Progenitor cell of endocrine pancreas (in vitro differentiated cells): ENCODE results near the gene GLTPD2. TPM values are rescaled to one million over a fixed set of nuclear protein-coding genes. Genes with fewer than 3 reads are reported as not detected.

Source experiments
- DNase-seq: peaks from one replicate; pipeline ENCODE4 v3.0.0; 2021; ENCODE audit warnings: low spot score; ENCODE audit not compliant: unreplicated experiment
- H3K27ac Mint-ChIP-seq: 2 replicates; pipeline ENCODE4 v1.8.0; 2021; ENCODE audit warnings: mild to moderate bottlenecking, moderate library complexity, mixed read lengths
- H3K27me3 Mint-ChIP-seq: 2 replicates; pipeline ENCODE4 v1.8.0; 2021; ENCODE audit warnings: mixed read lengths
- H3K36me3 Mint-ChIP-seq: 2 replicates; pipeline ENCODE4 v1.8.0; 2022; ENCODE audit warnings: mixed read lengths; ENCODE audit not compliant: insufficient read depth
- H3K4me1 Mint-ChIP-seq: 2 replicates; pipeline ENCODE4 v1.8.0; 2021; ENCODE audit warnings: low read depth, mixed read lengths
- H3K4me3 Mint-ChIP-seq: 2 replicates; pipeline ENCODE4 v1.8.0; 2021; ENCODE audit warnings: low read depth, mild to moderate bottlenecking, moderate library complexity, mixed read lengths
- H3K9me3 Mint-ChIP-seq: 2 replicates; pipeline ENCODE4 v1.8.0; 2021; ENCODE audit warnings: low read depth, mixed read lengths
- CTCF ChIP-seq: fragments of 200-600 bp; sonication (generic); IDR thresholded peaks from one replicate; pipeline ENCODE4 v1.5.0; 2021; ENCODE audit warnings: antibody characterized with exemption, mild to moderate bottlenecking; ENCODE audit not compliant: unreplicated experiment
- total RNA-seq: library from RNA; stranded (reverse); gene quantifications from 2 replicates; pipeline ENCODE4 v1.2.1, GENCODE V29; 2021

Gene GLTPD2
- total RNA-seq, 1 donor from 2014 or later, result 4.0 TPM

- DNase-seq, result no peak
- Mint-ChIP-seq H3K27me3 (peaks cover 5% of the 10 kb centered on the region), H3K4me1 (peaks cover 13% of the 10 kb centered on the region), H3K27ac (peak overlapping the region; percentile 94), H3K4me3 (peak overlapping the region; percentile 81), H3K9me3 (no peaks in the 10 kb centered on the region), H3K36me3 (no peaks in the 10 kb centered on the region)
- no peak for TF ChIP-seq CTCF
These were observed 862 bp downstream of the GLTPD2 start for GRCh38 chr17:4789701-4789950.

GRCh38 chr17:4789951-4790704 is 1.4 kb downstream of the GLTPD2 start:
- H3K27ac Mint-ChIP-seq, result peak overlapping the region; percentile 96
- peaks cover 5% of the 10 kb centered on the region for H3K27me3 Mint-ChIP-seq
- TF ChIP-seq CTCF, result peak; percentile 88

GRCh38 chr17:4790705-4791088 is 1.9 kb downstream of the GLTPD2 start:
- no peaks in the 10 kb centered on the region for H3K36me3 Mint-ChIP-seq
- H3K27ac Mint-ChIP-seq, result peak overlapping the region; percentile 96
- peaks cover 5% of the 10 kb centered on the region for H3K27me3 Mint-ChIP-seq

More at GRCh38 chr17:4789951-4790704, 1.4 kb downstream of the GLTPD2 start:
- DNase-seq, result peak; percentile 85
- Mint-ChIP-seq H3K4me1 (peaks cover 13% of the 10 kb centered on the region), H3K9me3 (no peaks in the 10 kb centered on the region), H3K36me3 (no peaks in the 10 kb centered on the region), H3K4me3 (peak overlapping the region; percentile 84)

GRCh38 chr17:4795168-4795567 is 6.4 kb downstream of the GLTPD2 start:
- H3K27me3 Mint-ChIP-seq, result peaks cover 3% of the 10 kb centered on the region
- peaks cover 10% of the 10 kb centered on the region for H3K4me1 Mint-ChIP-seq
- H3K36me3 Mint-ChIP-seq, result peaks cover 4% of the 10 kb centered on the region
- peak overlapping the region; percentile 100 for H3K4me3 Mint-ChIP-seq
- no peak overlapping the region for H3K27ac Mint-ChIP-seq
- H3K9me3 Mint-ChIP-seq, result no peaks in the 10 kb centered on the region
- no peak for TF ChIP-seq CTCF
- DNase-seq, result no peak

More at GRCh38 chr17:4790705-4791088, 1.9 kb downstream of the GLTPD2 start:
- no peaks in the 10 kb centered on the region for H3K9me3 Mint-ChIP-seq
- DNase-seq, result no peak
- H3K4me3 Mint-ChIP-seq, result peak overlapping the region; percentile 84
- no peak for TF ChIP-seq CTCF
- H3K4me1 Mint-ChIP-seq, result peaks cover 13% of the 10 kb centered on the region

GRCh38 chr17:4796552-4796920 is 7.8 kb downstream of the GLTPD2 start:
- H3K27me3 Mint-ChIP-seq, result peaks cover 3% of the 10 kb centered on the region
- TF ChIP-seq CTCF, result no peak
- peaks cover 9% of the 10 kb centered on the region for H3K36me3 Mint-ChIP-seq
- H3K4me3 Mint-ChIP-seq, result peak overlapping the region; percentile 100
- peaks cover 7% of the 10 kb centered on the region for H3K4me1 Mint-ChIP-seq
- no peak for DNase-seq
- H3K27ac Mint-ChIP-seq, result peak overlapping the region; percentile 98
- H3K9me3 Mint-ChIP-seq, result no peaks in the 10 kb centered on the region
